Astrocyte (in vitro differentiated cells and primary cell): ENCODE data around the gene IGBP1. TPM values are rescaled to one million over a fixed set of nuclear protein-coding genes. Genes with fewer than 3 reads are reported as not detected.

Experiments
- DNase-seq: peaks from one replicate; pipeline ENCODE4 v3.0.0-alpha.2; 2010; ENCODE audit warnings: low read depth
- FAIRE-seq: peaks from 2 replicates; lab custom pipeline; 2011; peaks lifted over from hg19 to GRCh38; lab: Jason Lieb, UNC
- H2AFZ ChIP-seq: 2 replicates; pipeline ENCODE4 v1.6.0; 2012; ENCODE audit warnings: low read depth, low read length, inconsistent platforms
- H3K27ac ChIP-seq: 2 replicates; pipeline ENCODE4 v1.5.1; 2011; ENCODE audit warnings: low read depth, low read length, inconsistent platforms
- H3K27me3 ChIP-seq: 2 replicates; pipeline ENCODE4 v1.6.0; 2011; ENCODE audit warnings: low read length, inconsistent platforms; ENCODE audit not compliant: insufficient read depth
- H3K36me3 ChIP-seq: 2 replicates; pipeline ENCODE4 v1.5.1; 2011; ENCODE audit warnings: low read length, inconsistent platforms; ENCODE audit not compliant: insufficient read depth
- H3K4me1 ChIP-seq: 2 replicates; pipeline ENCODE4 v1.5.1; 2011; ENCODE audit warnings: low read length, inconsistent platforms; ENCODE audit not compliant: insufficient read depth
- H3K4me2 ChIP-seq: 2 replicates; pipeline ENCODE4 v1.6.0; 2012; ENCODE audit warnings: low read length, inconsistent platforms
- H3K4me3 ChIP-seq: 2 replicates; pipeline ENCODE4 v1.5.1; 2011; ENCODE audit warnings: low read depth, mild to moderate bottlenecking, low read length, inconsistent platforms; ENCODE audit not compliant: insufficient read depth
- H3K79me2 ChIP-seq: 2 replicates; pipeline ENCODE4 v1.6.0; 2012; ENCODE audit warnings: mild to moderate bottlenecking, low read length, inconsistent platforms; ENCODE audit not compliant: insufficient read depth
- H3K9ac ChIP-seq: 2 replicates; pipeline ENCODE4 v1.6.0; 2012; ENCODE audit warnings: mild to moderate bottlenecking, low read length, inconsistent platforms
- H3K9me3 ChIP-seq: 2 replicates; pipeline ENCODE4 v1.5.1; 2012; ENCODE audit warnings: low read depth, mild to moderate bottlenecking, low read length, inconsistent platforms; ENCODE audit not compliant: insufficient read depth
- H4K20me1 ChIP-seq: 2 replicates; pipeline ENCODE4 v1.6.0; 2012; ENCODE audit warnings: low read length, inconsistent platforms; ENCODE audit not compliant: insufficient read depth
- H3K27ac Mint-ChIP-seq: one replicate; pipeline ENCODE4 v1.8.0; 2021; ENCODE audit warnings: mild to moderate bottlenecking, mixed read lengths; ENCODE audit not compliant: unreplicated experiment
- H3K27me3 Mint-ChIP-seq: one replicate; pipeline ENCODE4 v1.8.0; 2021; ENCODE audit warnings: low read depth, mixed read lengths; ENCODE audit not compliant: unreplicated experiment
- H3K36me3 Mint-ChIP-seq: one replicate; pipeline ENCODE4 v1.8.0; 2021; ENCODE audit warnings: low read depth, mixed read lengths; ENCODE audit not compliant: unreplicated experiment
- H3K4me1 Mint-ChIP-seq: one replicate; pipeline ENCODE4 v1.8.0; 2021; ENCODE audit warnings: low read depth, mixed read lengths; ENCODE audit not compliant: unreplicated experiment
- H3K4me3 Mint-ChIP-seq: one replicate; pipeline ENCODE4 v1.8.0; 2021; ENCODE audit warnings: mild to moderate bottlenecking, moderate library complexity, mixed read lengths; ENCODE audit not compliant: unreplicated experiment
- H3K9me3 Mint-ChIP-seq: one replicate; pipeline ENCODE4 v1.8.0; 2021; ENCODE audit warnings: mild to moderate bottlenecking, mixed read lengths; ENCODE audit not compliant: unreplicated experiment
- CTCF ChIP-seq: IDR thresholded peaks from 2 replicates; pipeline ENCODE4 v1.5.1; 2011; ENCODE audit warnings: low read depth, mild to moderate bottlenecking, inconsistent platforms, low read length, moderate library complexity; ENCODE audit not compliant: insufficient read depth
- EZH2 ChIP-seq: IDR thresholded peaks from 2 replicates; pipeline ENCODE4 v1.6.1; 2012; ENCODE audit warnings: mild to moderate bottlenecking, low read length, inconsistent platforms; ENCODE audit not compliant: insufficient read depth
- total RNA-seq: library from RNA; stranded (reverse); gene quantifications from 2 replicates; pipeline ENCODE4 v1.2.1, GENCODE V29; 2021

The IGBP1 gene
- total RNA-seq, 1 donor from 2014 or later: 41.1 TPM

DNA sequence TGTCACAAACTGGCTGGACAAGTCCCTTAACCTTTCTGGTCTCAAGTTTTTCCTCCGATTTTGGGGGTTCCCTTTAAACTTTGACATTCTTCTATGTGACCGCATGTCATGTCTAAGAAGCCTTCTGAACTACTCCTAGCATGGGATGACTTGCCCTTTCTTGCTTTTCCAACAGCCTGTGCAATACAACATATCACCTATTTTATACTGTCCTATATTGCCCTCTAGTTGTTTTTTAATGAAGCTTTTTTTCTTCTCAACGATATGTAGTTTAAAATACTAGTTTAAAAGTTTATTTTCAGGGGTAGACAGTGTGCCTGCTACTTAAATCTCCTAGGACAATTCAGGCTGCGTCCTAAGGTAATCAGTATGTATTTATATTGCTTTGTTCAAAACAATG, 1.0 kb upstream of the IGBP1 start:
- Histone ChIP-seq H3K4me3 (no peak overlapping the region), H3K27me3 (no peaks in the 10 kb centered on the region), H3K4me2 (no peak overlapping the region), H3K36me3 (no peaks in the 10 kb centered on the region), H4K20me1 (peaks cover 7% of the 10 kb centered on the region), H3K9ac (no peak overlapping the region), H3K79me2 (peaks cover 24% of the 10 kb centered on the region), H3K27ac (no peak overlapping the region), H2AFZ (no peak overlapping the region), H3K9me3 (no peaks in the 10 kb centered on the region), H3K4me1 (peaks cover 11% of the 10 kb centered on the region)
- Mint-ChIP-seq H3K36me3 (no peaks in the 10 kb centered on the region), H3K9me3 (no peaks in the 10 kb centered on the region), H3K27ac (no peak overlapping the region), H3K27me3 (no peaks in the 10 kb centered on the region), H3K4me3 (no peak overlapping the region), H3K4me1 (peaks cover 13% of the 10 kb centered on the region)
- no peak for DNase-seq
- FAIRE-seq: no peak
- TF ChIP-seq CTCF: no peak
- no peak for TF ChIP-seq EZH2

DNA sequence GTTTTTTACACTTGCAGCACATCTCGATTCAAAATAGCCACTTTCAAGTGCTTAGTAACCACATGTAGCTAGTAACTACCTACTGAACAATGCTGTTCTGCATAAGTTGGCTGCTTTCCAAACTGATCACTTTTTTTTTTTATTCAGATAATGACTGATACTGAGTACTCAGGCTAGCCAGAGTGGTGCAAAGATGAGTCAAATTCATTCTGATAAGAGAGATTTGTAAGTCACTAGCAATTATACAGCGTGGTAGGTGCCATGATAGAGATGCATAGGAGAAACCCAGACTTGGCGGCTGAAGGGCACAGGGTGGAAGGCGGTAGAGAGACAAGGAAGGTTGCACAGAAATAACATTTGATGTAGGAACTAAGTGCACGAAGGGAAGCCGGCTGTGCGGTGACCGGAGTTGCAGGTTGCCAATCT, 357 bp upstream of the IGBP1 start:
- H3K9me3 Mint-ChIP-seq: no peaks in the 10 kb centered on the region
- H3K9ac ChIP-seq: peak overlapping the region; percentile 94
- peaks cover 13% of the 10 kb centered on the region for H3K4me1 Mint-ChIP-seq
- H3K36me3 ChIP-seq: no peaks in the 10 kb centered on the region
- H3K4me1 ChIP-seq: peaks cover 11% of the 10 kb centered on the region
- no peaks in the 10 kb centered on the region for H3K9me3 ChIP-seq
- FAIRE-seq: no peak
- H3K4me2 ChIP-seq: peak overlapping the region; percentile 98
- peak overlapping the region; percentile 99 for H3K27ac Mint-ChIP-seq
- H2AFZ ChIP-seq: peak overlapping the region; percentile 93
- H3K36me3 Mint-ChIP-seq: no peaks in the 10 kb centered on the region
- H3K27me3 ChIP-seq: no peaks in the 10 kb centered on the region
- H3K27me3 Mint-ChIP-seq: no peaks in the 10 kb centered on the region
- TF ChIP-seq CTCF (no peak), EZH2 (no peak)
- peaks cover 24% of the 10 kb centered on the region for H3K79me2 ChIP-seq
- H3K27ac ChIP-seq: no peak overlapping the region
- peaks cover 8% of the 10 kb centered on the region for H4K20me1 ChIP-seq
- DNase-seq: no peak
- peak overlapping the region; percentile 94 for H3K4me3 ChIP-seq
- H3K4me3 Mint-ChIP-seq: peak overlapping the region; percentile 98

GRCh38 chrX:70134116-70134477, 850 bp downstream of the IGBP1 start:
- Histone ChIP-seq H3K27me3 (no peaks in the 10 kb centered on the region), H3K36me3 (no peaks in the 10 kb centered on the region), H3K9ac (peak overlapping the region; percentile 94), H4K20me1 (peaks cover 8% of the 10 kb centered on the region), H3K4me2 (peak overlapping the region; percentile 98), H2AFZ (peak overlapping the region; percentile 93), H3K9me3 (no peaks in the 10 kb centered on the region), H3K79me2 (peaks cover 24% of the 10 kb centered on the region), H3K27ac (peak overlapping the region; percentile 89), H3K4me3 (peak overlapping the region; percentile 94), H3K4me1 (peaks cover 11% of the 10 kb centered on the region)
- TF ChIP-seq EZH2 (no peak), CTCF (no peak)
- Mint-ChIP-seq H3K4me3 (peak overlapping the region; percentile 98), H3K27me3 (no peaks in the 10 kb centered on the region), H3K27ac (peak overlapping the region; percentile 99), H3K9me3 (no peaks in the 10 kb centered on the region), H3K36me3 (no peaks in the 10 kb centered on the region), H3K4me1 (peaks cover 9% of the 10 kb centered on the region)
- no peak for DNase-seq
- FAIRE-seq: no peak
